Spinal cord (tissue), 10 donors: ENCODE measurements around the gene TESK2. TPM values are rescaled to one million over a fixed set of nuclear protein-coding genes. Genes with fewer than 3 reads are reported as not detected.
A peak's percentile ranks its signal among the peaks of the same experiment; 100 is the strongest.

Experiments used
- DNase-seq, 6 donors: peaks; one replicate each; pipeline versions ENCODE4 v3.0.0 to v3.0.0-alpha.2; 2013 to 2015; ENCODE audit warnings: low spot score in 6 of 6, low read depth in 4 of 6
- H3K27ac ChIP-seq: one replicate; pipeline ENCODE4 v1.5.1; 2013; ENCODE audit warnings: low read depth, low read length, control low read depth
- H3K27me3 ChIP-seq: one replicate; pipeline ENCODE4 v1.6.1; 2013; ENCODE audit warnings: low read length; ENCODE audit not compliant: control insufficient read depth, insufficient read depth
- H3K36me3 ChIP-seq: one replicate; pipeline ENCODE4 v1.6.1; 2013; ENCODE audit warnings: low read length; ENCODE audit not compliant: control insufficient read depth, insufficient read depth
- H3K4me1 ChIP-seq: one replicate; pipeline ENCODE4 v1.6.1; 2013; ENCODE audit warnings: low read length; ENCODE audit not compliant: control insufficient read depth, insufficient read depth
- H3K4me3 ChIP-seq: one replicate; pipeline ENCODE4 v1.5.1; 2013; ENCODE audit warnings: low read depth, low read length, control low read depth
- H3K9me3 ChIP-seq: one replicate; pipeline ENCODE4 v1.6.1; 2013; ENCODE audit warnings: low read length; ENCODE audit not compliant: control insufficient read depth, insufficient read depth
- WGBS: methylation state at CpG from one replicate; pipeline ENCODE4 v1.1.5; 2013; ENCODE audit warnings: missing lambda C conversion rate; ENCODE audit not compliant: insufficient coverage; 5-methylcytosine and 5-hydroxymethylcytosine counted together
- polyA plus RNA-seq, 2 donors: library from polyadenylated mRNA; unstranded; fragments of 120-200 nt; gene quantifications; one replicate each; pipeline ENCODE4 v1.2.1, GENCODE V29; 2013; ENCODE audit not compliant: insufficient read length in 2 of 2
- total RNA-seq, 2 donors: library from RNA; depleted of rRNA in 1 of 2; stranded (reverse); fragments of 120-200 nt in 1 of 2; fragments of >200 nt in 1 of 2; gene quantifications; one replicate each; pipeline versions ENCODE4 v1.2.3 to v1.2.4, GENCODE V29; 2013 to 2014
- donor health status: healthy.

The TESK2 gene
- total and polyA plus RNA-seq, 4 donors = 4.0 to 7.3 (median 5.1) TPM

GRCh38 chr1:45337630-45338325 lies 153.2 kb downstream of the TESK2 start:
- DNase-seq = no peak
- WGBS = 96% methylated on average over 3 of the region's 3 CpGs
- H3K27me3 ChIP-seq = no peaks in the 10 kb centered on the region
- H3K27ac ChIP-seq = no peak overlapping the region
- no peak overlapping the region for H3K4me3 ChIP-seq
- H3K36me3 ChIP-seq = peaks cover 34% of the 10 kb centered on the region
- no peaks in the 10 kb centered on the region for H3K9me3 ChIP-seq
- peaks cover 39% of the 10 kb centered on the region for H3K4me1 ChIP-seq

- no peak overlapping the region for H3K27ac ChIP-seq
These were observed 155.1 kb downstream of the TESK2 start for GRCh38 chr1:45335855-45336324.

GRCh38 chr1:45334308-45335245 lies 156.4 kb downstream of the TESK2 start:
- Histone ChIP-seq H3K9me3 (no peaks in the 10 kb centered on the region), H3K4me3 (no peak overlapping the region), H3K27me3 (no peaks in the 10 kb centered on the region), H3K27ac (peak overlapping the region; percentile 22), H3K4me1 (peaks cover 24% of the 10 kb centered on the region), H3K36me3 (peaks cover 49% of the 10 kb centered on the region)
- DNase-seq = peak in 1 of 6 donors; percentile 17
- WGBS = 46% methylated on average over 6 of the region's 9 CpGs

More at GRCh38 chr1:45335855-45336324, 155.1 kb downstream of the TESK2 start:
- 97% methylated on average over 4 of the region's 4 CpGs for WGBS
- DNase-seq = no peak
- no peak overlapping the region for H3K4me3 ChIP-seq
- H3K9me3 ChIP-seq = no peaks in the 10 kb centered on the region
- peaks cover 30% of the 10 kb centered on the region for H3K4me1 ChIP-seq
- peaks cover 36% of the 10 kb centered on the region for H3K36me3 ChIP-seq
- no peaks in the 10 kb centered on the region for H3K27me3 ChIP-seq

GRCh38 chr1:45332346-45332720 lies 158.6 kb downstream of the TESK2 start:
- H3K36me3 ChIP-seq = peaks cover 62% of the 10 kb centered on the region
- no peaks in the 10 kb centered on the region for H3K9me3 ChIP-seq
- H3K4me3 ChIP-seq = no peak overlapping the region
- 97% methylated on average over 10 of the region's 10 CpGs for WGBS
- DNase-seq = no peak
- peaks cover 28% of the 10 kb centered on the region for H3K4me1 ChIP-seq
- no peaks in the 10 kb centered on the region for H3K27me3 ChIP-seq
- no peak overlapping the region for H3K27ac ChIP-seq

- H3K27me3 ChIP-seq = no peaks in the 10 kb centered on the region
- peaks cover 60% of the 10 kb centered on the region for H3K36me3 ChIP-seq
- WGBS = 98% methylated on average over 18 of the region's 18 CpGs
- H3K4me3 ChIP-seq = no peak overlapping the region
- no peak overlapping the region for H3K27ac ChIP-seq
- DNase-seq = no peak
- no peaks in the 10 kb centered on the region for H3K9me3 ChIP-seq
- peaks cover 34% of the 10 kb centered on the region for H3K4me1 ChIP-seq
These were observed 159.3 kb downstream of the TESK2 start for GRCh38 chr1:45331436-45332345.

- H3K36me3 ChIP-seq = peaks cover 58% of the 10 kb centered on the region
- H3K9me3 ChIP-seq = no peaks in the 10 kb centered on the region
- H3K4me3 ChIP-seq = no peak overlapping the region
- 36% methylated on average over 2 of the region's 4 CpGs for WGBS
- H3K27me3 ChIP-seq = no peaks in the 10 kb centered on the region
- no peak overlapping the region for H3K27ac ChIP-seq
- DNase-seq = no peak
- H3K4me1 ChIP-seq = peaks cover 47% of the 10 kb centered on the region
These were observed 161.5 kb downstream of the TESK2 start for GRCh38 chr1:45329445-45329844.

- no peaks in the 10 kb centered on the region for H3K27me3 ChIP-seq
- peaks cover 56% of the 10 kb centered on the region for H3K36me3 ChIP-seq
- H3K4me1 ChIP-seq = peaks cover 42% of the 10 kb centered on the region
- H3K9me3 ChIP-seq = no peaks in the 10 kb centered on the region
- H3K4me3 ChIP-seq = no peak overlapping the region
- no peak overlapping the region for H3K27ac ChIP-seq
- no CpG with 5 or more reads among the region's 5 CpGs for WGBS
- DNase-seq = no peak
These were observed 162.3 kb downstream of the TESK2 start for GRCh38 chr1:45328680-45329079.

- DNase-seq = no peak
- Histone ChIP-seq H3K27ac (no peak overlapping the region), H3K27me3 (no peaks in the 10 kb centered on the region), H3K9me3 (no peaks in the 10 kb centered on the region), H3K36me3 (peaks cover 49% of the 10 kb centered on the region), H3K4me1 (peaks cover 35% of the 10 kb centered on the region), H3K4me3 (peak overlapping the region; percentile 55)
- WGBS = 44% methylated on average over 18 of the region's 19 CpGs
These were observed 163.1 kb downstream of the TESK2 start for GRCh38 chr1:45327644-45328515.
